Testis (tissue), 2 donors: ENCODE data around the gene COQ2.

ENCODE experiments used
- POLR2A ChIP-seq: fragments of 450-650 bp; IDR thresholded peaks from one replicate; pipeline ENCODE4 v1.6.1; 2017; ENCODE audit warnings: antibody characterized with exemption, mild to moderate bottlenecking, moderate library complexity
- TF ChIP-seq, protein P1 (sequence below), 3 experiments: fragments of 450-650 bp in 2 of 3; fragments of 200-600 bp in 1 of 3; sonication (generic) in 1 of 3; IDR thresholded peaks; one replicate each; pipeline ENCODE4 v1.5.1; 2016 to 2019; ENCODE audit warnings: antibody characterized with exemption in 3 of 3, mild to moderate bottlenecking in 2 of 3, moderate library complexity in 1 of 3

DNA sequence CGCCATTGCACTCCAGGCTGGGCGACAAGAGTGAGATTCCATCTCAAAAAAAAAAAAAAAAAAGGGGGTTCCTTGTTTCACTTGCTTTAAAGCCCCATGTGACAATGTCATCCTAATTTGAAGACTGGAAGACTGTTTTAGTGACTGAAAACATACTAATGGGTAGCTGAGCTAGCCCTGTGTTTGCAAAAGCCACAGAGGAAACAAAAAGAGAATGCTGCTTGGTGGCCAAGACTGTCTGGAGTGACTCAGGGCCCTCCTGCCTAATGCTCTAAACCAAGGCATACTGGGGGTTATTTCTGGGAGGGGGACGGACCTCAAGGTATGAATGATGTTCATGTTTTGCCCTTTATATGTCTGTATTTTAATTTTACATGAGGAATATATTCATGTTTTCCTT, 34.1 kb upstream of the COQ2 start:
- TF ChIP-seq, protein P1, sequence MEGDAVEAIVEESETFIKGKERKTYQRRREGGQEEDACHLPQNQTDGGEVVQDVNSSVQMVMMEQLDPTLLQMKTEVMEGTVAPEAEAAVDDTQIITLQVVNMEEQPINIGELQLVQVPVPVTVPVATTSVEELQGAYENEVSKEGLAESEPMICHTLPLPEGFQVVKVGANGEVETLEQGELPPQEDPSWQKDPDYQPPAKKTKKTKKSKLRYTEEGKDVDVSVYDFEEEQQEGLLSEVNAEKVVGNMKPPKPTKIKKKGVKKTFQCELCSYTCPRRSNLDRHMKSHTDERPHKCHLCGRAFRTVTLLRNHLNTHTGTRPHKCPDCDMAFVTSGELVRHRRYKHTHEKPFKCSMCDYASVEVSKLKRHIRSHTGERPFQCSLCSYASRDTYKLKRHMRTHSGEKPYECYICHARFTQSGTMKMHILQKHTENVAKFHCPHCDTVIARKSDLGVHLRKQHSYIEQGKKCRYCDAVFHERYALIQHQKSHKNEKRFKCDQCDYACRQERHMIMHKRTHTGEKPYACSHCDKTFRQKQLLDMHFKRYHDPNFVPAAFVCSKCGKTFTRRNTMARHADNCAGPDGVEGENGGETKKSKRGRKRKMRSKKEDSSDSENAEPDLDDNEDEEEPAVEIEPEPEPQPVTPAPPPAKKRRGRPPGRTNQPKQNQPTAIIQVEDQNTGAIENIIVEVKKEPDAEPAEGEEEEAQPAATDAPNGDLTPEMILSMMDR (IDR thresholded peaks at IDR 0.05) = no peak
- no peak for TF ChIP-seq POLR2A
